ENCODE results near the gene TM9SF4. TPM values are rescaled to one million over a fixed set of nuclear protein-coding genes. Genes with fewer than 3 reads are reported as not detected.
A peak's percentile ranks its signal among the peaks of the same experiment; 100 is the strongest.

TM9SF4 gene
- total RNA-seq, 2 experiments from 2014 or later, result 43.2 to 66.5 TPM

- ATAC-seq (no peak), DNase-seq (no peak)
- no peaks in the 10 kb centered on the region for H3K9me3 Mint-ChIP-seq (ENCODE audit: low read depth)
- H3K4me3 Mint-ChIP-seq, result no peak overlapping the region
- ChIA-PET POLR2A (no interaction called here), CTCF (no interaction called here)
- H3K36me3 Mint-ChIP-seq (ENCODE audit: low read depth), result peaks cover 2% of the 10 kb centered on the region
- no peaks in the 10 kb centered on the region for H3K4me1 Mint-ChIP-seq
- H3K27me3 Mint-ChIP-seq, result no peaks in the 10 kb centered on the region
- H3K27ac Mint-ChIP-seq, result no peak overlapping the region
- intact Hi-C loops (cut with DNase I, micrococcal nuclease), result no loop called here
Measured at GRCh38 chr20:32179934-32180333, 70.4 kb downstream of the TM9SF4 start.

GRCh38 chr20:32181606-32182005 lies 72.1 kb downstream of the TM9SF4 start:
- POLR2A ChIA-PET, result no interaction called here
- Mint-ChIP-seq H3K4me1 (no peaks in the 10 kb centered on the region), H3K4me3 (no peak overlapping the region), H3K9me3 (ENCODE audit: low read depth) (no peaks in the 10 kb centered on the region), H3K27me3 (no peaks in the 10 kb centered on the region), H3K36me3 (ENCODE audit: low read depth) (peaks cover 2% of the 10 kb centered on the region), H3K27ac (no peak overlapping the region)
- no peak for ATAC-seq
- intact Hi-C loops (cut with DNase I, micrococcal nuclease), result no loop called here
- CTCF ChIA-PET, result no interaction called here
- DNase-seq, result no peak

GRCh38 chr20:32183947-32184635 lies 74.6 kb downstream of the TM9SF4 start:
- DNase-seq, result no peak
- H3K27ac Mint-ChIP-seq, result no peak overlapping the region
- H3K4me1 Mint-ChIP-seq, result peaks cover 3% of the 10 kb centered on the region
- H3K9me3 Mint-ChIP-seq (ENCODE audit: low read depth), result no peaks in the 10 kb centered on the region
- no peak for ATAC-seq
- POLR2A ChIA-PET, result interaction anchor here (0.7 to 0.8 kb wide), 2 partner anchors 25 to 78 kb away, joined by 3 to 4 read pairs; no protein-coding TSS in a partner anchor
- CTCF ChIA-PET, result no interaction called here
- H3K4me3 Mint-ChIP-seq, result no peak overlapping the region
- peaks cover 2% of the 10 kb centered on the region for H3K36me3 Mint-ChIP-seq (ENCODE audit: low read depth)
- intact Hi-C loops (cut with DNase I, micrococcal nuclease), result no loop called here
- no peaks in the 10 kb centered on the region for H3K27me3 Mint-ChIP-seq

- ATAC-seq (no peak), DNase-seq (no peak)
- POLR2A ChIA-PET, result no interaction called here
- CTCF ChIA-PET, result interaction anchor here (0.7 kb wide), 1 partner anchor 99 kb away, joined by 3 read pairs; no protein-coding TSS in a partner anchor
- Mint-ChIP-seq H3K4me1 (peaks cover 10% of the 10 kb centered on the region), H3K36me3 (ENCODE audit: low read depth) (peaks cover 2% of the 10 kb centered on the region), H3K4me3 (no peak overlapping the region), H3K27me3 (no peaks in the 10 kb centered on the region), H3K9me3 (ENCODE audit: low read depth) (no peaks in the 10 kb centered on the region), H3K27ac (no peak overlapping the region)
- intact Hi-C loops (cut with DNase I, micrococcal nuclease), result no loop called here
Measured at GRCh38 chr20:32184961-32185603, 75.6 kb downstream of the TM9SF4 start.

GRCh38 chr20:32186506-32186905 lies 77.0 kb downstream of the TM9SF4 start:
- intact Hi-C loops (cut with DNase I, micrococcal nuclease), result no loop called here
- ATAC-seq, result no peak
- H3K36me3 Mint-ChIP-seq (ENCODE audit: low read depth), result peaks cover 6% of the 10 kb centered on the region
- no peak overlapping the region for H3K27ac Mint-ChIP-seq
- ChIA-PET CTCF (interaction anchor here (0.7 kb wide), 1 partner anchor 17 kb away, joined by 3 read pairs; no protein-coding TSS in a partner anchor), POLR2A (no interaction called here)
- DNase-seq, result no peak
- no peaks in the 10 kb centered on the region for H3K9me3 Mint-ChIP-seq (ENCODE audit: low read depth)
- H3K4me3 Mint-ChIP-seq, result no peak overlapping the region
- no peaks in the 10 kb centered on the region for H3K27me3 Mint-ChIP-seq
- peaks cover 20% of the 10 kb centered on the region for H3K4me1 Mint-ChIP-seq

- H3K9me3 Mint-ChIP-seq (ENCODE audit: low read depth), result no peaks in the 10 kb centered on the region
- intact Hi-C loops (cut with DNase I, micrococcal nuclease), result no loop called here
- no peaks in the 10 kb centered on the region for H3K27me3 Mint-ChIP-seq
- peak overlapping the region; percentile 54 for H3K4me3 Mint-ChIP-seq
- peaks cover 37% of the 10 kb centered on the region for H3K4me1 Mint-ChIP-seq
- ATAC-seq (no peak), DNase-seq (no peak)
- POLR2A ChIA-PET, result interaction anchor here (0.6 to 0.9 kb wide), 3 partner anchors 15 to 232 kb away, joined by 4 read pairs; no protein-coding TSS in a partner anchor
- H3K36me3 Mint-ChIP-seq (ENCODE audit: low read depth), result peaks cover 22% of the 10 kb centered on the region
- H3K27ac Mint-ChIP-seq, result peak overlapping the region; percentile 79
- CTCF ChIA-PET, result interaction anchor here (0.6 to 1.2 kb wide), 3 partner anchors 15 to 627 kb away, joined by 3 to 5 read pairs (median 3); no protein-coding TSS in a partner anchor
Measured at GRCh38 chr20:32188376-32189122, 79.0 kb downstream of the TM9SF4 start.

- ChIA-PET CTCF (interaction anchor here (0.6 to 1.2 kb wide), 3 partner anchors 14 to 627 kb away, joined by 3 to 5 read pairs (median 3); no protein-coding TSS in a partner anchor), POLR2A (interaction anchor here (0.6 to 0.9 kb wide), 3 partner anchors 15 to 232 kb away, joined by 4 read pairs; no protein-coding TSS in a partner anchor)
- no peak for DNase-seq
- intact Hi-C loops (cut with DNase I, micrococcal nuclease), result no loop called here
- Mint-ChIP-seq H3K27ac (peak overlapping the region; percentile 84), H3K4me1 (peaks cover 42% of the 10 kb centered on the region), H3K4me3 (peak overlapping the region; percentile 64), H3K9me3 (ENCODE audit: low read depth) (no peaks in the 10 kb centered on the region), H3K36me3 (ENCODE audit: low read depth) (peaks cover 27% of the 10 kb centered on the region), H3K27me3 (no peaks in the 10 kb centered on the region)
- ATAC-seq, result no peak
Measured at GRCh38 chr20:32189123-32189410, 79.6 kb downstream of the TM9SF4 start.

- H3K36me3 Mint-ChIP-seq (ENCODE audit: low read depth), result peaks cover 34% of the 10 kb centered on the region
- ChIA-PET POLR2A (interaction anchor here (0.6 to 1.8 kb wide), 4 partner anchors 14 to 231 kb away, joined by 4 to 9 read pairs (median 4); no protein-coding TSS in a partner anchor), CTCF (interaction anchor here (1.2 kb wide), 1 partner anchor 13 kb away, joined by 5 read pairs; no protein-coding TSS in a partner anchor)
- DNase-seq (peak; percentile 72), ATAC-seq (peak; percentile 54)
- peak overlapping the region; percentile 64 for H3K4me3 Mint-ChIP-seq
- peak overlapping the region; percentile 84 for H3K27ac Mint-ChIP-seq
- intact Hi-C loops (cut with DNase I, micrococcal nuclease), result loop anchor here in 1 of 2 experiments (1.0 kb wide), 1 partner anchor 9 kb away; no protein-coding TSS in a partner anchor
- no peaks in the 10 kb centered on the region for H3K9me3 Mint-ChIP-seq (ENCODE audit: low read depth)
- peaks cover 48% of the 10 kb centered on the region for H3K4me1 Mint-ChIP-seq
- no peaks in the 10 kb centered on the region for H3K27me3 Mint-ChIP-seq
Measured at GRCh38 chr20:32189691-32190615, 80.4 kb downstream of the TM9SF4 start.

- Mint-ChIP-seq H3K9me3 (ENCODE audit: low read depth) (no peaks in the 10 kb centered on the region), H3K4me3 (peak overlapping the region; percentile 62), H3K27ac (peak overlapping the region; percentile 79), H3K27me3 (no peaks in the 10 kb centered on the region), H3K36me3 (ENCODE audit: low read depth) (peaks cover 43% of the 10 kb centered on the region), H3K4me1 (peaks cover 57% of the 10 kb centered on the region)
- ChIA-PET POLR2A (interaction anchor here (1.8 kb wide), 1 partner anchor 14 kb away, joined by 9 read pairs; no protein-coding TSS in a partner anchor), CTCF (interaction anchor here (1.0 to 1.1 kb wide), 4 partner anchors 11 to 266 kb away, joined by 3 to 4 read pairs (median 4); no protein-coding TSS in a partner anchor)
- intact Hi-C loops (cut with DNase I, micrococcal nuclease), result loop anchor here in 1 of 2 experiments (1.0 kb wide), 1 partner anchor 8 kb away; no protein-coding TSS in a partner anchor
- ATAC-seq (peak; percentile 8), DNase-seq (no peak)
Measured at GRCh38 chr20:32190616-32191415, 81.3 kb downstream of the TM9SF4 start.

- Mint-ChIP-seq H3K4me3 (no peak overlapping the region), H3K4me1 (peaks cover 62% of the 10 kb centered on the region), H3K27me3 (no peaks in the 10 kb centered on the region), H3K36me3 (ENCODE audit: low read depth) (peaks cover 49% of the 10 kb centered on the region), H3K9me3 (ENCODE audit: low read depth) (no peaks in the 10 kb centered on the region), H3K27ac (peak overlapping the region; percentile 22)
- ATAC-seq (peak; percentile 9), DNase-seq (no peak)
- ChIA-PET POLR2A (interaction anchor here (1.8 kb wide), 1 partner anchor 14 kb away, joined by 9 read pairs; no protein-coding TSS in a partner anchor), CTCF (interaction anchor here (1.0 to 1.1 kb wide), 4 partner anchors 11 to 265 kb away, joined by 3 to 4 read pairs (median 4); no protein-coding TSS in a partner anchor)
- intact Hi-C loops (cut with DNase I, micrococcal nuclease), result no loop called here
Measured at GRCh38 chr20:32191422-32191821, 81.9 kb downstream of the TM9SF4 start.
